ENCODE measurements around the gene NPAS2.

GRCh38 chr2:100879296-100879695, 59.4 kb downstream of the NPAS2 start:
- TF ChIP-seq CTCF (IDR thresholded peaks at IDR 0.05) (no peak), POLR2A (IDR thresholded peaks at IDR 0.05) (no peak), EP300 (IDR thresholded peaks at IDR 0.05; ENCODE audit: low read depth) (no peak), POLR2AphosphoS5 (IDR thresholded peaks at IDR 0.05) (no peak)

Data from transverse colon (tissue), 4 donors.